GM23338 (cell line): ENCODE measurements around the gene MARCHF10. TPM values are rescaled to one million over a fixed set of nuclear protein-coding genes. Genes with fewer than 3 reads are reported as not detected.

ENCODE experiments used
- ATAC-seq: fragments of 200-7000 bp; cut with Tn5 transposase; 3 replicates; pipeline ENCODE4 v1.9.1; 2020
- DNase-seq: peaks from one replicate; pipeline ENCODE4 v3.0.0-alpha.2; 2015; ENCODE audit warnings: low spot score
- H2AFZ ChIP-seq: fragments of 200-600 bp; sonication (generic); 2 replicates; pipeline ENCODE4 v1.8.0; 2016; ENCODE audit warnings: antibody characterized with exemption, mild to moderate bottlenecking, moderate library complexity
- H3F3A ChIP-seq: fragments of 200-600 bp; sonication (generic); replicated peaks from 2 replicates; pipeline ENCODE4 v1.8.0; 2017; ENCODE audit warnings: antibody characterized with exemption, mixed run types, low read depth
- H3K27ac ChIP-seq: fragments of 200-600 bp; sonication (generic); 2 replicates; pipeline ENCODE4 v1.6.1; 2016; ENCODE audit warnings: low read depth
- H3K27me3 ChIP-seq: fragments of 200-600 bp; sonication (generic); 2 replicates; pipeline ENCODE4 v1.8.0; 2016; ENCODE audit warnings: mild to moderate bottlenecking, mixed run types, moderate library complexity; ENCODE audit not compliant: insufficient read depth
- H3K36me3 ChIP-seq: fragments of 200-600 bp; sonication (generic); 2 replicates; pipeline ENCODE4 v1.8.0; 2016; ENCODE audit warnings: mild to moderate bottlenecking; ENCODE audit not compliant: insufficient read depth
- H3K4me1 ChIP-seq: fragments of 200-600 bp; sonication (generic); 2 replicates; pipeline ENCODE4 v1.8.0; 2016; ENCODE audit warnings: mild to moderate bottlenecking, moderate library complexity; ENCODE audit not compliant: insufficient read depth
- H3K4me2 ChIP-seq: fragments of 200-600 bp; sonication (generic); 2 replicates; pipeline ENCODE4 v1.7.1; 2017; ENCODE audit warnings: mixed run types
- H3K4me3 ChIP-seq: fragments of 200-600 bp; sonication (generic); 2 replicates; pipeline ENCODE4 v1.6.1; 2016; ENCODE audit warnings: mixed run types
- H3K79me2 ChIP-seq: fragments of 200-600 bp; sonication (generic); replicated peaks from 2 replicates; pipeline ENCODE4 v1.8.0; 2017; ENCODE audit warnings: mild to moderate bottlenecking; ENCODE audit not compliant: insufficient read depth
- H3K9me2 ChIP-seq: fragments of 200-600 bp; sonication (generic); 2 replicates; pipeline ENCODE4 v1.8.0; 2017; ENCODE audit not compliant: insufficient read depth
- H4K20me1 ChIP-seq: fragments of 200-600 bp; sonication (generic); replicated peaks from 2 replicates; pipeline ENCODE4 v1.8.0; 2017; ENCODE audit warnings: mild to moderate bottlenecking; ENCODE audit not compliant: insufficient read depth
- H3K27ac Mint-ChIP-seq: 2 replicates; pipeline ENCODE4 v1.8.0; 2020; ENCODE audit warnings: inconsistent platforms, mild to moderate bottlenecking, moderate library complexity, mixed read lengths
- H3K27me3 Mint-ChIP-seq: 3 replicates; pipeline ENCODE4 v1.8.0; 2022; ENCODE audit warnings: low read depth, mild to moderate bottlenecking, moderate library complexity, mixed read lengths, inconsistent platforms; ENCODE audit not compliant: insufficient read depth, poor library complexity
- H3K36me3 Mint-ChIP-seq: 3 replicates; pipeline ENCODE4 v1.8.0; 2021; ENCODE audit warnings: low read depth, mild to moderate bottlenecking, inconsistent platforms, moderate library complexity, mixed read lengths
- H3K4me1 Mint-ChIP-seq: 3 replicates; pipeline ENCODE4 v1.8.0; 2020; ENCODE audit warnings: mild to moderate bottlenecking, inconsistent platforms, mixed read lengths
- H3K4me3 Mint-ChIP-seq: 3 replicates; pipeline ENCODE4 v1.8.0; 2021; ENCODE audit warnings: moderate library complexity, mild to moderate bottlenecking, inconsistent platforms, mixed read lengths
- H3K9me3 Mint-ChIP-seq: 3 replicates; pipeline ENCODE4 v1.8.0; 2020; ENCODE audit warnings: moderate library complexity, mild to moderate bottlenecking, inconsistent platforms, mixed read lengths
- CREB1 ChIP-seq: fragments of 250-450 bp; sonication (Bioruptor Pico); IDR thresholded peaks from 2 replicates; pipeline ENCODE4 v1.5.0; 2020; ENCODE audit warnings: low read depth, mild to moderate bottlenecking, moderate library complexity
- EZH2 ChIP-seq: fragments of 200-600 bp; sonication (generic); IDR thresholded peaks from one replicate; pipeline ENCODE4 v1.8.0; 2017; ENCODE audit warnings: antibody characterized with exemption, mild to moderate bottlenecking, low read depth; ENCODE audit not compliant: unreplicated experiment
- EZH2phosphoT487 ChIP-seq: fragments of 200-600 bp; sonication (generic); IDR thresholded peaks from one replicate; pipeline ENCODE4 v1.8.1; 2018; ENCODE audit warnings: antibody characterized with exemption; ENCODE audit not compliant: unreplicated experiment
- JUNB ChIP-seq: IDR thresholded peaks from one replicate; pipeline ENCODE4 v1.6.1; 2016; ENCODE audit warnings: antibody characterized with exemption; ENCODE audit not compliant: unreplicated experiment
- NANOG ChIP-seq: IDR thresholded peaks from 2 replicates; pipeline ENCODE4 v1.6.1; 2016; ENCODE audit warnings: antibody characterized with exemption, borderline replicate concordance
- POLR2AphosphoS5 ChIP-seq: IDR thresholded peaks from 2 replicates; pipeline ENCODE4 v1.6.1; 2016; ENCODE audit warnings: antibody characterized with exemption, low read depth
- STAT1 ChIP-seq: IDR thresholded peaks from one replicate; pipeline ENCODE4 v1.6.1; 2016; ENCODE audit warnings: antibody characterized with exemption; ENCODE audit not compliant: unreplicated experiment
- ZNF114 ChIP-seq: fragments of 250-450 bp; sonication (Bioruptor Pico); IDR thresholded peaks from 2 replicates; pipeline ENCODE4 v1.5.0; 2020; ENCODE audit warnings: mild to moderate bottlenecking, moderate library complexity
- ZNF331 ChIP-seq: fragments of 250-450 bp; sonication (Bioruptor Pico); IDR thresholded peaks from 2 replicates; pipeline ENCODE4 v1.5.0; 2020; ENCODE audit warnings: low read depth, mild to moderate bottlenecking, moderate library complexity
- polyA plus RNA-seq: library from polyadenylated mRNA; unstranded; fragments of >200 nt; fragmentation: Nextera tagmentation; extraction: Ambion mirVana; gene quantifications from 2 replicates; pipeline ENCODE4 v1.2.1, GENCODE V29; 2016
- total RNA-seq: library from RNA; depleted of rRNA; stranded (reverse); fragments of >200 nt; shearing (Covaris generic); gene quantifications from 2 replicates; pipeline ENCODE4 v1.2.3, GENCODE V29; 2014
- TF ChIP-seq, protein P1 (sequence below): fragments of 250-450 bp; sonication (Bioruptor Pico); IDR thresholded peaks from 2 replicates; pipeline ENCODE4 v1.5.0; 2020; ENCODE audit warnings: mild to moderate bottlenecking, moderate library complexity
- TF ChIP-seq, protein P2 (sequence below): IDR thresholded peaks from one replicate; pipeline ENCODE4 v1.6.1; 2018; ENCODE audit warnings: antibody characterized with exemption; ENCODE audit not compliant: unreplicated experiment
- TF ChIP-seq, protein P3 (sequence below), 2 experiments: fragments of 200-600 bp in 1 of 2; sonication (generic) in 1 of 2; conservative IDR thresholded peaks; 2 replicates each; pipeline versions ENCODE4 v1.5.1 to v1.6.1; 2016 to 2017; ENCODE audit warnings: antibody characterized with exemption in 2 of 2, low read depth in 2 of 2, mild to moderate bottlenecking in 2 of 2, moderate library complexity in 1 of 2
- TF ChIP-seq, protein P4 (sequence below): IDR thresholded peaks from 2 replicates; pipeline ENCODE4 v1.6.1; 2016; ENCODE audit warnings: antibody characterized with exemption

Gene MARCHF10
- total and polyA plus RNA-seq, 2 experiments from 2014 or later: 0.50 TPM; not detected in 1

DNA sequence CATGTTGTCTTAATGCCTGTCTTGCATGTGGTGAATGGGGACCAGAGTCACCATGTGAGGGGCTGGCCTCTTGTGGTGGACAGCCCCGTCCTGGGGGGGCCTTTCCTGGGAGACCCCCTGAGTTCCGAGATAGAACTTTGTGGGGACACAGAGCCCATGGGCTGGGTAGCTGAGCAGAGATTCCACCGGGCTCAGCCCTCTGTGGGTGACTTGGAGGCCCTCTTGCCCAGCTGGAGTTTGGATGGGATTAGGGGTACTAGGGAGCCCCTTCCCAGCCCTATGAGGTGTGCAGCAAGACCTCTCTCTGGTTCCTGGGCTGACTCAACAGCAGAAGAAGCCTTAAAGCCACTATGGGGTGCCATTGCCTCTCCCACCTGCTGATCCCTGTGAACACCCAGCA is 142.5 kb downstream of the MARCHF10 start:
- TF ChIP-seq EZH2: no peak
- TF ChIP-seq, protein P1, sequence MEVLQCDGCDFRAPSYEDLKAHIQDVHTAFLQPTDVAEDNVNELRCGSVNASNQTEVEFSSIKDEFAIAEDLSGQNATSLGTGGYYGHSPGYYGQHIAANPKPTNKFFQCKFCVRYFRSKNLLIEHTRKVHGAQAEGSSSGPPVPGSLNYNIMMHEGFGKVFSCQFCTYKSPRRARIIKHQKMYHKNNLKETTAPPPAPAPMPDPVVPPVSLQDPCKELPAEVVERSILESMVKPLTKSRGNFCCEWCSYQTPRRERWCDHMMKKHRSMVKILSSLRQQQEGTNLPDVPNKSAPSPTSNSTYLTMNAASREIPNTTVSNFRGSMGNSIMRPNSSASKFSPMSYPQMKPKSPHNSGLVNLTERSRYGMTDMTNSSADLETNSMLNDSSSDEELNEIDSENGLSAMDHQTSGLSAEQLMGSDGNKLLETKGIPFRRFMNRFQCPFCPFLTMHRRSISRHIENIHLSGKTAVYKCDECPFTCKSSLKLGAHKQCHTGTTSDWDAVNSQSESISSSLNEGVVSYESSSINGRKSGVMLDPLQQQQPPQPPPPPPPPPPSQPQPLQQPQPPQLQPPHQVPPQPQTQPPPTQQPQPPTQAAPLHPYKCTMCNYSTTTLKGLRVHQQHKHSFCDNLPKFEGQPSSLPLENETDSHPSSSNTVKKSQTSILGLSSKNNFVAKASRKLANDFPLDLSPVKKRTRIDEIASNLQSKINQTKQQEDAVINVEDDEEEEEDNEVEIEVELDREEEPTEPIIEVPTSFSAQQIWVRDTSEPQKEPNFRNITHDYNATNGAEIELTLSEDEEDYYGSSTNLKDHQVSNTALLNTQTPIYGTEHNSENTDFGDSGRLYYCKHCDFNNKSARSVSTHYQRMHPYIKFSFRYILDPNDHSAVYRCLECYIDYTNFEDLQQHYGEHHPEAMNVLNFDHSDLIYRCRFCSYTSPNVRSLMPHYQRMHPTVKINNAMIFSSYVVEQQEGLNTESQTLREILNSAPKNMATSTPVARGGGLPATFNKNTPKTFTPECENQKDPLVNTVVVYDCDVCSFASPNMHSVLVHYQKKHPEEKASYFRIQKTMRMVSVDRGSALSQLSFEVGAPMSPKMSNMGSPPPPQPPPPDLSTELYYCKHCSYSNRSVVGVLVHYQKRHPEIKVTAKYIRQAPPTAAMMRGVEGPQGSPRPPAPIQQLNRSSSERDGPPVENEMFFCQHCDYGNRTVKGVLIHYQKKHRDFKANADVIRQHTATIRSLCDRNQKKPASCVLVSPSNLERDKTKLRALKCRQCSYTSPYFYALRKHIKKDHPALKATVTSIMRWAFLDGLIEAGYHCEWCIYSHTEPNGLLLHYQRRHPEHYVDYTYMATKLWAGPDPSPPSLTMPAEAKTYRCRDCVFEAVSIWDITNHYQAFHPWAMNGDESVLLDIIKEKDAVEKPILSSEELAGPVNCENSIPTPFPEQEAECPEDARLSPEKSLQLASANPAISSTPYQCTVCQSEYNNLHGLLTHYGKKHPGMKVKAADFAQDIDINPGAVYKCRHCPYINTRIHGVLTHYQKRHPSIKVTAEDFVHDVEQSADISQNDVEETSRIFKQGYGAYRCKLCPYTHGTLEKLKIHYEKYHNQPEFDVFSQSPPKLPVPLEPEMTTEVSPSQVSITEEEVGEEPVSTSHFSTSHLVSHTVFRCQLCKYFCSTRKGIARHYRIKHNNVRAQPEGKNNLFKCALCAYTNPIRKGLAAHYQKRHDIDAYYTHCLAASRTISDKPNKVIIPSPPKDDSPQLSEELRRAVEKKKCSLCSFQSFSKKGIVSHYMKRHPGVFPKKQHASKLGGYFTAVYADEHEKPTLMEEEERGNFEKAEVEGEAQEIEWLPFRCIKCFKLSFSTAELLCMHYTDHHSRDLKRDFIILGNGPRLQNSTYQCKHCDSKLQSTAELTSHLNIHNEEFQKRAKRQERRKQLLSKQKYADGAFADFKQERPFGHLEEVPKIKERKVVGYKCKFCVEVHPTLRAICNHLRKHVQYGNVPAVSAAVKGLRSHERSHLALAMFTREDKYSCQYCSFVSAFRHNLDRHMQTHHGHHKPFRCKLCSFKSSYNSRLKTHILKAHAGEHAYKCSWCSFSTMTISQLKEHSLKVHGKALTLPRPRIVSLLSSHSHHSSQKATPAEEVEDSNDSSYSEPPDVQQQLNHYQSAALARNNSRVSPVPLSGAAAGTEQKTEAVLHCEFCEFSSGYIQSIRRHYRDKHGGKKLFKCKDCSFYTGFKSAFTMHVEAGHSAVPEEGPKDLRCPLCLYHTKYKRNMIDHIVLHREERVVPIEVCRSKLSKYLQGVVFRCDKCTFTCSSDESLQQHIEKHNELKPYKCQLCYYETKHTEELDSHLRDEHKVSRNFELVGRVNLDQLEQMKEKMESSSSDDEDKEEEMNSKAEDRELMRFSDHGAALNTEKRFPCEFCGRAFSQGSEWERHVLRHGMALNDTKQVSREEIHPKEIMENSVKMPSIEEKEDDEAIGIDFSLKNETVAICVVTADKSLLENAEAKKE (CRISPR knock-in tag): no peak
- TF ChIP-seq STAT1: no peak
- TF ChIP-seq ZNF331: no peak
- TF ChIP-seq JUNB: no peak
- TF ChIP-seq, protein P2, sequence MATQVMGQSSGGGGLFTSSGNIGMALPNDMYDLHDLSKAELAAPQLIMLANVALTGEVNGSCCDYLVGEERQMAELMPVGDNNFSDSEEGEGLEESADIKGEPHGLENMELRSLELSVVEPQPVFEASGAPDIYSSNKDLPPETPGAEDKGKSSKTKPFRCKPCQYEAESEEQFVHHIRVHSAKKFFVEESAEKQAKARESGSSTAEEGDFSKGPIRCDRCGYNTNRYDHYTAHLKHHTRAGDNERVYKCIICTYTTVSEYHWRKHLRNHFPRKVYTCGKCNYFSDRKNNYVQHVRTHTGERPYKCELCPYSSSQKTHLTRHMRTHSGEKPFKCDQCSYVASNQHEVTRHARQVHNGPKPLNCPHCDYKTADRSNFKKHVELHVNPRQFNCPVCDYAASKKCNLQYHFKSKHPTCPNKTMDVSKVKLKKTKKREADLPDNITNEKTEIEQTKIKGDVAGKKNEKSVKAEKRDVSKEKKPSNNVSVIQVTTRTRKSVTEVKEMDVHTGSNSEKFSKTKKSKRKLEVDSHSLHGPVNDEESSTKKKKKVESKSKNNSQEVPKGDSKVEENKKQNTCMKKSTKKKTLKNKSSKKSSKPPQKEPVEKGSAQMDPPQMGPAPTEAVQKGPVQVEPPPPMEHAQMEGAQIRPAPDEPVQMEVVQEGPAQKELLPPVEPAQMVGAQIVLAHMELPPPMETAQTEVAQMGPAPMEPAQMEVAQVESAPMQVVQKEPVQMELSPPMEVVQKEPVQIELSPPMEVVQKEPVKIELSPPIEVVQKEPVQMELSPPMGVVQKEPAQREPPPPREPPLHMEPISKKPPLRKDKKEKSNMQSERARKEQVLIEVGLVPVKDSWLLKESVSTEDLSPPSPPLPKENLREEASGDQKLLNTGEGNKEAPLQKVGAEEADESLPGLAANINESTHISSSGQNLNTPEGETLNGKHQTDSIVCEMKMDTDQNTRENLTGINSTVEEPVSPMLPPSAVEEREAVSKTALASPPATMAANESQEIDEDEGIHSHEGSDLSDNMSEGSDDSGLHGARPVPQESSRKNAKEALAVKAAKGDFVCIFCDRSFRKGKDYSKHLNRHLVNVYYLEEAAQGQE: no peak
- TF ChIP-seq NANOG: no peak
- TF ChIP-seq CREB1: no peak
- TF ChIP-seq, protein P3, sequence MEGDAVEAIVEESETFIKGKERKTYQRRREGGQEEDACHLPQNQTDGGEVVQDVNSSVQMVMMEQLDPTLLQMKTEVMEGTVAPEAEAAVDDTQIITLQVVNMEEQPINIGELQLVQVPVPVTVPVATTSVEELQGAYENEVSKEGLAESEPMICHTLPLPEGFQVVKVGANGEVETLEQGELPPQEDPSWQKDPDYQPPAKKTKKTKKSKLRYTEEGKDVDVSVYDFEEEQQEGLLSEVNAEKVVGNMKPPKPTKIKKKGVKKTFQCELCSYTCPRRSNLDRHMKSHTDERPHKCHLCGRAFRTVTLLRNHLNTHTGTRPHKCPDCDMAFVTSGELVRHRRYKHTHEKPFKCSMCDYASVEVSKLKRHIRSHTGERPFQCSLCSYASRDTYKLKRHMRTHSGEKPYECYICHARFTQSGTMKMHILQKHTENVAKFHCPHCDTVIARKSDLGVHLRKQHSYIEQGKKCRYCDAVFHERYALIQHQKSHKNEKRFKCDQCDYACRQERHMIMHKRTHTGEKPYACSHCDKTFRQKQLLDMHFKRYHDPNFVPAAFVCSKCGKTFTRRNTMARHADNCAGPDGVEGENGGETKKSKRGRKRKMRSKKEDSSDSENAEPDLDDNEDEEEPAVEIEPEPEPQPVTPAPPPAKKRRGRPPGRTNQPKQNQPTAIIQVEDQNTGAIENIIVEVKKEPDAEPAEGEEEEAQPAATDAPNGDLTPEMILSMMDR (conservative IDR thresholded peaks at IDR 0.05; ENCODE audit: low read depth in 2 of 2): no peak
- TF ChIP-seq, protein P4, sequence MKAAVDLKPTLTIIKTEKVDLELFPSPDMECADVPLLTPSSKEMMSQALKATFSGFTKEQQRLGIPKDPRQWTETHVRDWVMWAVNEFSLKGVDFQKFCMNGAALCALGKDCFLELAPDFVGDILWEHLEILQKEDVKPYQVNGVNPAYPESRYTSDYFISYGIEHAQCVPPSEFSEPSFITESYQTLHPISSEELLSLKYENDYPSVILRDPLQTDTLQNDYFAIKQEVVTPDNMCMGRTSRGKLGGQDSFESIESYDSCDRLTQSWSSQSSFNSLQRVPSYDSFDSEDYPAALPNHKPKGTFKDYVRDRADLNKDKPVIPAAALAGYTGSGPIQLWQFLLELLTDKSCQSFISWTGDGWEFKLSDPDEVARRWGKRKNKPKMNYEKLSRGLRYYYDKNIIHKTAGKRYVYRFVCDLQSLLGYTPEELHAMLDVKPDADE: no peak
- TF ChIP-seq EZH2phosphoT487: no peak
- no peak for TF ChIP-seq POLR2AphosphoS5
- TF ChIP-seq ZNF114: no peak
- Histone ChIP-seq H4K20me1 (no peaks in the 10 kb centered on the region), H3K27ac (no peak overlapping the region), H3K27me3 (no peaks in the 10 kb centered on the region), H3K4me2 (no peak overlapping the region), H3F3A (no peaks in the 10 kb centered on the region), H3K9me2 (no peaks in the 10 kb centered on the region), H3K36me3 (no peaks in the 10 kb centered on the region), H3K4me1 (no peaks in the 10 kb centered on the region), H2AFZ (no peak overlapping the region), H3K79me2 (no peaks in the 10 kb centered on the region), H3K4me3 (no peak overlapping the region)
- no peak overlapping the region for H3K4me3 Mint-ChIP-seq
- ATAC-seq (no peak), DNase-seq (no peak)
- peaks cover 13% of the 10 kb centered on the region for H3K27me3 Mint-ChIP-seq
- no peak overlapping the region for H3K27ac Mint-ChIP-seq
- peaks cover 2% of the 10 kb centered on the region; the same call in 2 of the 3 replicates for H3K4me1 Mint-ChIP-seq
- peaks cover 5% of the 10 kb centered on the region; the same call in 1 of the 3 replicates for H3K9me3 Mint-ChIP-seq
- H3K36me3 Mint-ChIP-seq: peaks cover 7% of the 10 kb centered on the region; the same call in 2 of the 3 replicates
